ENCODE results near the gene IL1RAPL2. TPM values are rescaled to one million over a fixed set of nuclear protein-coding genes. Genes with fewer than 3 reads are reported as not detected.

IL1RAPL2 gene
- polyA plus RNA-seq, 1 donor: 1.1 TPM

GRCh38 chrX:105816517-105816916 lies 1250.5 kb downstream of the IL1RAPL2 start:
- DNase-seq: no peak
